B cell (primary cell): ENCODE measurements around the gene CALD1. TPM values are rescaled to one million over a fixed set of nuclear protein-coding genes. Genes with fewer than 3 reads are reported as not detected.

Experiments used
- ATAC-seq: fragments of 200-7000 bp; cut with Tn5 transposase; one replicate; pipeline ENCODE4 v1.10.0; 2021; ENCODE audit warnings: low read depth, mild to moderate bottlenecking, moderate number of reproducible peaks, moderate library complexity
- CTCF ChIA-PET: fragments of 350-600 bp; sonication (Branson Sonifier 250); formaldehyde crosslinking; loops from one replicate; lab custom pipeline; 2021; ENCODE audit warnings: antibody characterized with exemption, inconsistent platforms; lab: Charles Lee
- POLR2A ChIA-PET: fragments of 350-600 bp; sonication (Branson Sonifier 250); formaldehyde crosslinking; loops from one replicate; lab custom pipeline; 2021; ENCODE audit warnings: antibody characterized with exemption; lab: Charles Lee
- DNase-seq: peaks from one replicate; pipeline ENCODE4 v3.0.0; 2013
- H2AFZ ChIP-seq: 2 replicates; pipeline ENCODE4 v1.6.1; 2012; ENCODE audit warnings: mild to moderate bottlenecking, low read depth, low read length; ENCODE audit not compliant: insufficient read depth, poor library complexity, severe bottlenecking
- H3K27ac ChIP-seq, 2 donors: 1 replicate in 1 of 2; 2 replicates in 1 of 2; pipeline ENCODE4 v1.5.1; 2012 to 2013; ENCODE audit warnings: low read length in 2 of 2, mild to moderate bottlenecking in 2 of 2, moderate library complexity in 1 of 2
- H3K27me3 ChIP-seq, 4 experiments: fragments of 200-600 bp in 1 of 4; sonication (generic) in 1 of 4; replicated peaks in 1 of 4; 1 replicate in 2 of 4; 2 replicates in 2 of 4; pipeline versions ENCODE4 v1.6.1 to v1.7.0; 2013 to 2016; ENCODE audit warnings: low read length in 3 of 4, mild to moderate bottlenecking in 2 of 4, mixed read lengths in 1 of 4, moderate library complexity in 1 of 4; ENCODE audit not compliant: insufficient read depth in 4 of 4, control insufficient read depth in 3 of 4; ENCODE audit errors: control extremely low read depth in 1 of 4
- H3K36me3 ChIP-seq, 2 experiments: replicated peaks in 1 of 2; 1 replicate in 1 of 2; 2 replicates in 1 of 2; pipeline versions ENCODE4 v1.6.1 to v1.7.1; 2013; ENCODE audit warnings: low read length in 1 of 2; ENCODE audit not compliant: insufficient read depth in 2 of 2, control insufficient read depth in 1 of 2; ENCODE audit errors: control extremely low read depth in 1 of 2, extremely low read depth in 1 of 2
- H3K4me1 ChIP-seq, 2 donors: fragments of 200-600 bp in 1 of 2; sonication (generic) in 1 of 2; 1 replicate in 1 of 2; 2 replicates in 1 of 2; pipeline versions ENCODE4 v1.5.1 to v1.6.1; 2013 to 2017; ENCODE audit warnings: low read length in 2 of 2; ENCODE audit not compliant: control insufficient read depth in 2 of 2, insufficient read depth in 2 of 2
- H3K4me2 ChIP-seq: replicated peaks from 2 replicates; pipeline ENCODE3; 2012; ENCODE audit warnings: mild to moderate bottlenecking, low read depth, low read length; ENCODE audit not compliant: poor library complexity, severe bottlenecking
- H3K4me3 ChIP-seq, 5 experiments: fragments of 200-600 bp in 1 of 5; sonication (generic) in 1 of 5; 1 replicate in 3 of 5; 2 replicates in 2 of 5; pipeline versions ENCODE4 v1.5.1 to v1.7.0; 2011 to 2016; ENCODE audit warnings: low read length in 4 of 5, mild to moderate bottlenecking in 4 of 5, low read depth in 2 of 5, control low read depth in 1 of 5, moderate library complexity in 1 of 5; ENCODE audit not compliant: insufficient read depth in 1 of 5; ENCODE audit errors: control extremely low read depth in 1 of 5, extremely low read depth in 1 of 5
- H3K79me2 ChIP-seq: fragments of 200-600 bp; sonication (generic); one replicate; pipeline ENCODE4 v1.6.0; 2016; ENCODE audit warnings: low read length; ENCODE audit not compliant: control insufficient read depth, insufficient read depth
- H3K9ac ChIP-seq: fragments of 200-600 bp; sonication (generic); 2 replicates; pipeline ENCODE4 v1.6.1; 2017; ENCODE audit warnings: mild to moderate bottlenecking, low read length, moderate library complexity
- H3K9me3 ChIP-seq, 3 donors: one replicate each; pipeline versions ENCODE4 v1.6.1 to v1.7.1; 2013; ENCODE audit warnings: low read length in 2 of 3; ENCODE audit not compliant: control insufficient read depth in 2 of 3, insufficient read depth in 1 of 3; ENCODE audit errors: control extremely low read depth in 1 of 3
- H4K20me1 ChIP-seq: 2 replicates; pipeline ENCODE4 v1.6.0; 2012; ENCODE audit warnings: mild to moderate bottlenecking, low read length; ENCODE audit not compliant: insufficient read depth, control insufficient read depth, poor library complexity, severe bottlenecking
- H3K27ac Mint-ChIP-seq: one replicate; pipeline ENCODE4 v1.8.0; 2021; ENCODE audit warnings: mixed read lengths
- H3K27me3 Mint-ChIP-seq: one replicate; pipeline ENCODE4 v1.8.0; 2021; ENCODE audit warnings: mixed read lengths
- H3K4me1 Mint-ChIP-seq: one replicate; pipeline ENCODE4 v1.8.0; 2021; ENCODE audit warnings: mixed read lengths
- H3K4me3 Mint-ChIP-seq: one replicate; pipeline ENCODE4 v1.8.0; 2021; ENCODE audit warnings: mixed read lengths
- H3K9me3 Mint-ChIP-seq: one replicate; pipeline ENCODE4 v1.8.0; 2022; ENCODE audit warnings: mixed read lengths; ENCODE audit not compliant: insufficient read depth
- CTCF ChIP-seq: fragments of 200-600 bp; IDR thresholded peaks from one replicate; pipeline ENCODE4 v1.8.0; 2022; ENCODE audit warnings: antibody characterized with exemption, mild to moderate bottlenecking
- EZH2 ChIP-seq: IDR thresholded peaks from 2 replicates; pipeline ENCODE4 v1.6.1; 2012; ENCODE audit warnings: borderline replicate concordance, low read depth, mild to moderate bottlenecking, moderate library complexity, low read length; ENCODE audit not compliant: insufficient read depth, poor library complexity, severe bottlenecking
- WGBS: methylation state at CpG from one replicate; pipeline ENCODE4 v1.1.5; 2013; ENCODE audit warnings: missing lambda C conversion rate; ENCODE audit not compliant: insufficient coverage; 5-methylcytosine and 5-hydroxymethylcytosine counted together
- intact Hi-C: fragments of 100-400 bp; cut with micrococcal nuclease; formaldehyde crosslinking; loops from one replicate; pipeline ENCODE4 v1.10.0; 2022
- polyA plus RNA-seq: library from polyadenylated mRNA; depleted of rRNA; stranded (reverse); fragments of >200 nt; gene quantifications from 2 replicates; pipeline ENCODE4 v1.2.3, GENCODE V29; 2012
- total RNA-seq, 2 donors: library from RNA; stranded (reverse); fragments of 120-200 nt in 1 of 2; gene quantifications; 1 replicate in 1 of 2; 2 replicates in 1 of 2; pipeline versions ENCODE4 v1.2.3 to v1.2.4, GENCODE V29; 2013 to 2022

Gene CALD1
- total and polyA plus RNA-seq, 2 donors (not counting 1 experiment from before 2014, with no cell fraction given): 0.18 to 0.69 TPM

- TF ChIP-seq EZH2 (no peak), CTCF (no peak)
- CTCF ChIA-PET: interaction anchor here (0.9 kb wide), 1 partner anchor 12 kb away, joined by 3 read pairs; no protein-coding TSS in a partner anchor
These were observed 99.4 kb downstream of the CALD1 start for GRCh38 chr7:134878746-134879357.

GRCh38 chr7:134879815-134880475 is 100.5 kb downstream of the CALD1 start:
- Histone ChIP-seq H3K9ac (no peak overlapping the region), H3K79me2 (no peaks in the 10 kb centered on the region), H3K4me1 (no peaks in the 10 kb centered on the region), H3K27ac (no peak overlapping the region), H3K36me3 (no peaks in the 10 kb centered on the region), H3K27me3 (no peaks in the 10 kb centered on the region), H3K9me3 (peaks cover 0 to 7% (median 0%) of the 10 kb centered on the region in 3 donors), H3K4me3 (no peak overlapping the region), H2AFZ (no peak overlapping the region), H3K4me2 (no peak overlapping the region), H4K20me1 (no peaks in the 10 kb centered on the region)
- Mint-ChIP-seq H3K27me3 (peaks cover 15% of the 10 kb centered on the region), H3K4me3 (no peak overlapping the region), H3K27ac (no peak overlapping the region), H3K9me3 (no peaks in the 10 kb centered on the region), H3K4me1 (no peaks in the 10 kb centered on the region)
- ATAC-seq: no peak
- no peak for TF ChIP-seq EZH2
- TF ChIP-seq CTCF: no peak
- CTCF ChIA-PET: no interaction called here
- no peak for DNase-seq
- WGBS: no CpG with 5 or more reads among the region's 4 CpGs
- POLR2A ChIA-PET: no interaction called here
- intact Hi-C loops: no loop called here

More at GRCh38 chr7:134878746-134879357, 99.4 kb downstream of the CALD1 start:
- Histone ChIP-seq H3K9me3 (peaks cover 0 to 7% (median 0%) of the 10 kb centered on the region in 3 donors), H3K36me3 (no peaks in the 10 kb centered on the region), H3K9ac (no peak overlapping the region), H3K4me3 (no peak overlapping the region), H3K27me3 (no peaks in the 10 kb centered on the region), H3K79me2 (no peaks in the 10 kb centered on the region), H3K4me1 (no peaks in the 10 kb centered on the region), H4K20me1 (no peaks in the 10 kb centered on the region), H2AFZ (no peak overlapping the region), H3K4me2 (no peak overlapping the region), H3K27ac (no peak overlapping the region)
- no peaks in the 10 kb centered on the region for H3K4me1 Mint-ChIP-seq
- intact Hi-C loops: no loop called here
- no peak overlapping the region for H3K4me3 Mint-ChIP-seq
- no peaks in the 10 kb centered on the region for H3K9me3 Mint-ChIP-seq
- H3K27me3 Mint-ChIP-seq: peaks cover 22% of the 10 kb centered on the region
- POLR2A ChIA-PET: interaction anchor here (0.6 kb wide), 1 partner anchor 293 kb away, joined by 3 read pairs; no protein-coding TSS in a partner anchor
- no peak for DNase-seq
- no peak for ATAC-seq
- no peak overlapping the region for H3K27ac Mint-ChIP-seq
